Progenitor cell of endocrine pancreas (in vitro differentiated cells): ENCODE results near the gene PPP3CA. TPM values are rescaled to one million over a fixed set of nuclear protein-coding genes. Genes with fewer than 3 reads are reported as not detected.

ENCODE experiments used
- DNase-seq: peaks from one replicate; pipeline ENCODE4 v3.0.0; 2021; ENCODE audit warnings: low spot score; ENCODE audit not compliant: unreplicated experiment
- H3K27ac Mint-ChIP-seq: 2 replicates; pipeline ENCODE4 v1.8.0; 2021; ENCODE audit warnings: mild to moderate bottlenecking, moderate library complexity, mixed read lengths
- H3K27me3 Mint-ChIP-seq: 2 replicates; pipeline ENCODE4 v1.8.0; 2021; ENCODE audit warnings: mixed read lengths
- H3K36me3 Mint-ChIP-seq: 2 replicates; pipeline ENCODE4 v1.8.0; 2022; ENCODE audit warnings: mixed read lengths; ENCODE audit not compliant: insufficient read depth
- H3K4me1 Mint-ChIP-seq: 2 replicates; pipeline ENCODE4 v1.8.0; 2021; ENCODE audit warnings: low read depth, mixed read lengths
- H3K4me3 Mint-ChIP-seq: 2 replicates; pipeline ENCODE4 v1.8.0; 2021; ENCODE audit warnings: low read depth, mild to moderate bottlenecking, moderate library complexity, mixed read lengths
- H3K9me3 Mint-ChIP-seq: 2 replicates; pipeline ENCODE4 v1.8.0; 2021; ENCODE audit warnings: low read depth, mixed read lengths
- total RNA-seq: library from RNA; stranded (reverse); gene quantifications from 2 replicates; pipeline ENCODE4 v1.2.1, GENCODE V29; 2021
- TF ChIP-seq, protein P1 (sequence below): fragments of 200-600 bp; sonication (generic); IDR thresholded peaks from one replicate; pipeline ENCODE4 v1.5.0; 2021; ENCODE audit warnings: antibody characterized with exemption, mild to moderate bottlenecking; ENCODE audit not compliant: unreplicated experiment

The PPP3CA gene
- total RNA-seq, 1 donor from 2014 or later = 22.5 TPM

DNA sequence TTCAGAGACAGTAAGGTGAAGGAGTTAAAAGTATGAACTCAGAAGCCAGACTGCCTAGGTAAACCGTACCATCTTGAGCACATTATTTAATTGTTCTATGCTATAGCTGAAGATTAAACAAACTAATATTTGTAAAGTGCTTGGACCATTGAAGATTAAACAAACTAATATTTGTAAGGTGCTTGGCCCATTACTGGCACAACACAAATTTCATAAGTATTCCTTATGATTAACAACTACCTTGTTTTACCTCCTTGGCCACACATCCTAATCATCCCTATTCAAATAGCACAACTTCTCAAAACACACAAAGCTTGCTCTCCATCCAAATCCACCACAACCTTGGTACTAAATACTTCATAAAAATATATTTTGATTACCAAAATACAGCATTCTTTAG is 137.0 kb downstream of the PPP3CA start:
- Mint-ChIP-seq H3K27ac (no peak overlapping the region), H3K4me1 (peaks cover 6% of the 10 kb centered on the region)

DNA sequence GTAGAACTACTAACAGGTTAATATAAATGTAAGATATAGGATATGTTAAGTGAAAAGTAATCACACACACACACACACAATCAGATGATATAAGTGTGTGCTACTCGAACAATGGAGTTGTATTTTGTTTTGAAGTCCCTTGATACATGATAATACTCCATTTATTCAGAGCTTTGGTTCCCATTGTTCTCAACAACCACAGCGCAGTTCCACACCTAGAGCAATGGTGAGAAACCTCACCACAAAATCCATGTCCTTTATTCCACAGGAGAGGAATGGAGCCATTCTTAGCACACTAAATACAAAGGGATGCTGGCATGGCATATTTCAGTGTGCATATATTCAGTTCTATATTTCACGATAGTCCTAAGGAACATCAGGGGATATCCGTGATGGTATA is 139.2 kb downstream of the PPP3CA start:
- TF ChIP-seq, protein P1, sequence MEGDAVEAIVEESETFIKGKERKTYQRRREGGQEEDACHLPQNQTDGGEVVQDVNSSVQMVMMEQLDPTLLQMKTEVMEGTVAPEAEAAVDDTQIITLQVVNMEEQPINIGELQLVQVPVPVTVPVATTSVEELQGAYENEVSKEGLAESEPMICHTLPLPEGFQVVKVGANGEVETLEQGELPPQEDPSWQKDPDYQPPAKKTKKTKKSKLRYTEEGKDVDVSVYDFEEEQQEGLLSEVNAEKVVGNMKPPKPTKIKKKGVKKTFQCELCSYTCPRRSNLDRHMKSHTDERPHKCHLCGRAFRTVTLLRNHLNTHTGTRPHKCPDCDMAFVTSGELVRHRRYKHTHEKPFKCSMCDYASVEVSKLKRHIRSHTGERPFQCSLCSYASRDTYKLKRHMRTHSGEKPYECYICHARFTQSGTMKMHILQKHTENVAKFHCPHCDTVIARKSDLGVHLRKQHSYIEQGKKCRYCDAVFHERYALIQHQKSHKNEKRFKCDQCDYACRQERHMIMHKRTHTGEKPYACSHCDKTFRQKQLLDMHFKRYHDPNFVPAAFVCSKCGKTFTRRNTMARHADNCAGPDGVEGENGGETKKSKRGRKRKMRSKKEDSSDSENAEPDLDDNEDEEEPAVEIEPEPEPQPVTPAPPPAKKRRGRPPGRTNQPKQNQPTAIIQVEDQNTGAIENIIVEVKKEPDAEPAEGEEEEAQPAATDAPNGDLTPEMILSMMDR = no peak
- Mint-ChIP-seq H3K4me1 (peaks cover 6% of the 10 kb centered on the region), H3K36me3 (no peaks in the 10 kb centered on the region), H3K9me3 (no peaks in the 10 kb centered on the region), H3K4me3 (no peak overlapping the region), H3K27me3 (no peaks in the 10 kb centered on the region), H3K27ac (no peak overlapping the region)
- DNase-seq = no peak

More for the DNA sequence above, 137.0 kb downstream of the PPP3CA start:
- no peak for DNase-seq
- TF ChIP-seq, protein P1 = no peak
- no peaks in the 10 kb centered on the region for H3K36me3 Mint-ChIP-seq
- H3K9me3 Mint-ChIP-seq = peaks cover 3% of the 10 kb centered on the region
- no peaks in the 10 kb centered on the region for H3K27me3 Mint-ChIP-seq
- H3K4me3 Mint-ChIP-seq = no peak overlapping the region

DNA sequence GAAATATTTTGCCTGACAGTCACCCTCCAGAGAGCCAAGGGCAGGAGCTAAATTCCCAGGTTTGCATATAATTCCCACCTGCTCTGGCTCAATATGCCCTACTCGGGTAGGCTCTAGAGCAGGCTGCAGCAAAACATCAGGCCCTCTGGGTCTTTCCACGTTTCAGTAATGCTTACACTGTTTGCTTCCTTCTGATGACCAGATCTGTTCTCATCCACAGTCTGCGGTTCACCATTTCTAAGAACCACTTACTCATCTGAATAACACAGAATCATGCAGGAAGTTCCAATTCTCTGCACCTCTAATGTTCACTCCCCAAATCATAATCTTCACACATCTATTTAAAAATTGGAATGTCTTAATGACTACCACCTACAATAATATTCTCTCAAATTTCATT is 141.4 kb downstream of the PPP3CA start:
- no peak for DNase-seq
- Mint-ChIP-seq H3K4me1 (no peaks in the 10 kb centered on the region), H3K4me3 (no peak overlapping the region), H3K27ac (no peak overlapping the region), H3K27me3 (no peaks in the 10 kb centered on the region), H3K36me3 (no peaks in the 10 kb centered on the region), H3K9me3 (no peaks in the 10 kb centered on the region)
- TF ChIP-seq, protein P1 = no peak

DNA sequence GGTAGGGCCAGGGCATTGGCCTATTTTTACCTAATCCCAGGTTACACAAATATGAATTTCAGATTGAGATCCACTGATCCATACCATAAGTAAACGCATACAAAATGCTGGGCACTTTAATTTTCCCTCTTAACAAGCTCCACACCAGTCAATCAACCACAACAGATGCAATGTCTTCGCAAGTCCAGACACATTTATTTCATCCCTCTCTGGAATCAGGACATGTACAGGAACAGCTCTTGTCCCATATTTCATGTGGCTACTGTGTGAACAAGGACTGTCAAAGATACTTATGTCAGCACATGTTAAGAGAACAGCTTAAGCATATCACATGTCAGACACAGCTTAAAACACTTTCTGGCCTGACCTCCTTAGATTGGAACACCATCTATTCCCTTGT is 145.9 kb downstream of the PPP3CA start:
- TF ChIP-seq, protein P1 = no peak
- H3K9me3 Mint-ChIP-seq = no peaks in the 10 kb centered on the region
- H3K36me3 Mint-ChIP-seq = no peaks in the 10 kb centered on the region
- H3K27ac Mint-ChIP-seq = peak overlapping the region; percentile 90
- H3K4me3 Mint-ChIP-seq = no peak overlapping the region
- no peaks in the 10 kb centered on the region for H3K27me3 Mint-ChIP-seq
- no peak for DNase-seq
- peaks cover 14% of the 10 kb centered on the region for H3K4me1 Mint-ChIP-seq

DNA sequence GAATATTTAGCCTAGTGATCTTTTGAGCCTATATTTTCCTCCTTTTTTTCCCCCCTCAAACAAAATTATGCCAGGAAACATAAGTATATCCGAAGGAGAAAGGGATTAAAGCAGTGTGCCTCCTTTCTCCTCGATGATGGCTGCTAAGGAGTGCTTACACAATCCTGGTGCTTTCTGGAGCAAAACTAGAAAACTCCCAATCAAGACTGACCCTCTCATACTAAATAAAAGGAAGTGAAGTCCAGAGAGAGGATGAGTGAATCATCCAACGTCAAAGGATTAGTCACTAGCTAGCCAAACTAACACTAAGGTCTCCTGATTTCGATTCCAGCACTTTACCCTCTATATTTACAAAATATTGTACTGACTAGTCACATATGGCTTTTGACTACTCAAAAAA is 146.8 kb downstream of the PPP3CA start:
- Mint-ChIP-seq H3K9me3 (no peaks in the 10 kb centered on the region), H3K27me3 (no peaks in the 10 kb centered on the region), H3K36me3 (no peaks in the 10 kb centered on the region), H3K4me3 (no peak overlapping the region), H3K4me1 (peaks cover 14% of the 10 kb centered on the region), H3K27ac (no peak overlapping the region)
- TF ChIP-seq, protein P1 = no peak
- no peak for DNase-seq
